Keratinocyte (primary cell): Measurements from ENCODE around the gene MAP3K9. TPM values are rescaled to one million over a fixed set of nuclear protein-coding genes. Genes with fewer than 3 reads are reported as not detected.
A peak's percentile ranks its signal among the peaks of the same experiment; 100 is the strongest.

Source experiments
- DNase-seq: peaks from one replicate; pipeline ENCODE4 v3.0.0-alpha.2; 2011; ENCODE audit warnings: low read depth, missing footprints, low spot score
- FAIRE-seq: peaks from 2 replicates; lab custom pipeline; 2011; peaks lifted over from hg19 to GRCh38; lab: Jason Lieb, UNC
- H2AFZ ChIP-seq: 2 replicates; pipeline ENCODE4 v1.6.0; 2012; ENCODE audit warnings: low read length, control low read depth, inconsistent platforms; ENCODE audit not compliant: control insufficient read depth
- H3K27ac ChIP-seq: 2 replicates; pipeline ENCODE4 v1.5.1; 2011; ENCODE audit warnings: low read length; ENCODE audit not compliant: control insufficient read depth, insufficient read depth
- H3K27me3 ChIP-seq: 3 replicates; pipeline ENCODE4 v1.6.0; 2011; ENCODE audit warnings: low read length; ENCODE audit not compliant: control insufficient read depth, insufficient read depth; ENCODE audit errors: extremely low read depth
- H3K36me3 ChIP-seq, 2 experiments: 2 replicates in 1 of 2; 3 replicates in 1 of 2; pipeline ENCODE4 v1.5.1; 2011; ENCODE audit warnings: low read length in 2 of 2, mild to moderate bottlenecking in 1 of 2; ENCODE audit not compliant: control insufficient read depth in 2 of 2, insufficient read depth in 2 of 2; ENCODE audit errors: extremely low read depth in 1 of 2
- H3K4me1 ChIP-seq: 3 replicates; pipeline ENCODE4 v1.5.1; 2011; ENCODE audit warnings: low read length; ENCODE audit not compliant: control insufficient read depth, insufficient read depth; ENCODE audit errors: extremely low read depth
- H3K4me2 ChIP-seq: 3 replicates; pipeline ENCODE4 v1.6.0; 2011; ENCODE audit warnings: low read depth, low read length; ENCODE audit not compliant: control insufficient read depth, insufficient read depth; ENCODE audit errors: extremely low read depth
- H3K4me3 ChIP-seq, 3 experiments: fragments of 200-600 bp in 1 of 3; sonication (generic) in 1 of 3; 2 replicates in 2 of 3; 3 replicates in 1 of 3; pipeline ENCODE4 v1.5.1; 2011 to 2016; ENCODE audit warnings: low read length in 3 of 3, mild to moderate bottlenecking in 3 of 3, control low read depth in 2 of 3, inconsistent platforms in 1 of 3, low read depth in 1 of 3, mixed read lengths in 1 of 3, mixed run types in 1 of 3, moderate library complexity in 1 of 3; ENCODE audit not compliant: control insufficient read depth in 2 of 3, insufficient read depth in 2 of 3; ENCODE audit errors: extremely low read depth in 1 of 3
- H3K79me2 ChIP-seq: 2 replicates; pipeline ENCODE4 v1.6.0; 2012; ENCODE audit warnings: low read length; ENCODE audit not compliant: control insufficient read depth, insufficient read depth
- H3K9ac ChIP-seq: 3 replicates; pipeline ENCODE4 v1.6.0; 2011; ENCODE audit warnings: low read length; ENCODE audit not compliant: control insufficient read depth, insufficient read depth; ENCODE audit errors: extremely low read depth
- H3K9me1 ChIP-seq: 3 replicates; pipeline ENCODE4 v1.6.0; 2011; ENCODE audit warnings: low read length; ENCODE audit not compliant: control insufficient read depth, insufficient read depth; ENCODE audit errors: extremely low read depth
- H3K9me3 ChIP-seq: 2 replicates; pipeline ENCODE4 v1.5.1; 2012; ENCODE audit warnings: low read depth, low read length; ENCODE audit not compliant: control insufficient read depth
- H4K20me1 ChIP-seq: 3 replicates; pipeline ENCODE4 v1.6.0; 2011; ENCODE audit warnings: low read length; ENCODE audit not compliant: control insufficient read depth, insufficient read depth; ENCODE audit errors: extremely low read depth
- CTCF ChIP-seq, 3 experiments: IDR thresholded peaks in 1 of 3; conservative IDR thresholded peaks in 1 of 3; optimal IDR thresholded peaks in 1 of 3; 2 replicates in 2 of 3; 3 replicates in 1 of 3; pipeline versions ENCODE3 to v1.5.1; 2011; ENCODE audit warnings: low read length in 3 of 3, mild to moderate bottlenecking in 3 of 3, moderate library complexity in 2 of 3, control low read depth in 1 of 3, inconsistent platforms in 1 of 3; ENCODE audit not compliant: insufficient read depth in 2 of 3; ENCODE audit errors: extremely low read depth in 1 of 3
- EZH2 ChIP-seq: IDR thresholded peaks from one replicate; pipeline ENCODE4 v1.6.1; 2012; ENCODE audit warnings: inconsistent platforms, mild to moderate bottlenecking, low read length, moderate library complexity
- dilution Hi-C: fragments of 300-500 bp; cut with MboI; formaldehyde crosslinking; loops from one replicate; pipeline ENCODE4 v1.7.0; 2020; ENCODE audit warnings: low sequenced_read_pairs; ENCODE audit not compliant: extremely low pct_ligation_motif_present
- polyA plus RNA-seq, 5 experiments: library from polyadenylated mRNA; depleted of rRNA in 3 of 5; stranded (reverse) in 3 of 5; stranded (forward) in 1 of 5; unstranded in 1 of 5; fragments of >200 nt; gene quantifications; 1 replicate in 1 of 5; 2 replicates in 3 of 5; 3 replicates in 1 of 5; pipeline versions ENCODE4 v1.2.1 to v1.2.3, GENCODE V29; 2011 to 2012; ENCODE audit warnings: missing spikeins in 2 of 5, low read depth in 1 of 5, low replicate concordance in 1 of 5

Gene MAP3K9
- polyA plus RNA-seq, 1 donor (not counting 4 experiments of a cell fraction or from before 2014, with no cell fraction given), result 7.2 TPM

- H4K20me1 ChIP-seq, result peaks cover 6% of the 10 kb centered on the region
These were observed 1.3 kb upstream of the MAP3K9 start for GRCh38 chr14:70810621-70811020.

GRCh38 chr14:70808416-70809224 is 693 bp downstream of the MAP3K9 start:
- FAIRE-seq (no peak), DNase-seq (no peak)
- peaks cover 0 to 5% of the 10 kb centered on the region in 2 experiments for H3K36me3 ChIP-seq
- peak overlapping the region; percentile 59 for H2AFZ ChIP-seq
- H4K20me1 ChIP-seq, result peaks cover 14% of the 10 kb centered on the region
- TF ChIP-seq CTCF (optimal IDR thresholded peaks at IDR 0.05 in 1 of 3, IDR thresholded peaks at IDR 0.05 in 1 of 3, conservative IDR thresholded peaks at IDR 0.05 in 1 of 3; ENCODE audit: extremely low read depth in 1 of 3, insufficient read depth in 2 of 3, low read length in 3 of 3) (no peak), EZH2 (no peak)
- H3K27me3 ChIP-seq, result no peaks in the 10 kb centered on the region
- H3K9me1 ChIP-seq, result peaks cover 5% of the 10 kb centered on the region
- H3K9ac ChIP-seq, result peak overlapping the region; percentile 75
- peaks cover 71% of the 10 kb centered on the region for H3K79me2 ChIP-seq
- peak overlapping the region; percentile 30 for H3K27ac ChIP-seq
- H3K4me2 ChIP-seq, result peak overlapping the region; percentile 68
- peaks cover 29% of the 10 kb centered on the region for H3K4me1 ChIP-seq
- dilution Hi-C loops, result no loop called here
- H3K9me3 ChIP-seq, result no peaks in the 10 kb centered on the region
- peak overlapping the region; percentile 52 to 84 (median 71) for H3K4me3 ChIP-seq

More at GRCh38 chr14:70810621-70811020, 1.3 kb upstream of the MAP3K9 start:
- Histone ChIP-seq H3K4me2 (peak overlapping the region; percentile 88), H3K9ac (peak overlapping the region; percentile 69), H3K27ac (peak overlapping the region; percentile 74), H2AFZ (no peak overlapping the region), H3K4me1 (peaks cover 29% of the 10 kb centered on the region), H3K9me1 (no peaks in the 10 kb centered on the region), H3K79me2 (peaks cover 56% of the 10 kb centered on the region), H3K4me3 (peak overlapping the region; percentile 59 to 87 (median 72)), H3K36me3 (no peaks in the 10 kb centered on the region), H3K9me3 (no peaks in the 10 kb centered on the region), H3K27me3 (no peaks in the 10 kb centered on the region)
- FAIRE-seq (no peak), DNase-seq (no peak)
- no peak for TF ChIP-seq CTCF (optimal IDR thresholded peaks at IDR 0.05 in 1 of 3, IDR thresholded peaks at IDR 0.05 in 1 of 3, conservative IDR thresholded peaks at IDR 0.05 in 1 of 3; ENCODE audit: extremely low read depth in 1 of 3, insufficient read depth in 2 of 3, low read length in 3 of 3)
- no peak for TF ChIP-seq EZH2
- dilution Hi-C loops, result no loop called here
